ENCODE measurements around the gene MYCBPAP. TPM values are rescaled to one million over a fixed set of nuclear protein-coding genes. Genes with fewer than 3 reads are reported as not detected.

The MYCBPAP gene
- total and polyA plus RNA-seq, 4 donors = 0.73 to 6.4 (median 2.8) TPM

- WGBS, 2 donors = 76 to 80% methylated on average over 9 of the region's 9 CpGs
- Histone ChIP-seq H3K27me3 (ENCODE audit: control insufficient read depth in 3 of 3, insufficient read depth in 3 of 3, low read length in 2 of 3) (peaks cover 0 to 24% (median 0%) of the 10 kb centered on the region in 3 donors), H3K36me3 (ENCODE audit: control insufficient read depth in 4 of 4, insufficient read depth in 4 of 4, low read length in 4 of 4) (peaks cover 0 to 13% (median 8%) of the 10 kb centered on the region in 4 donors), H3K9me3 (ENCODE audit: control insufficient read depth in 4 of 4, insufficient read depth in 3 of 4, low read length in 3 of 4) (peaks cover 0 to 2% (median 0%) of the 10 kb centered on the region in 4 donors), H3K27ac (ENCODE audit: low read depth in 1 of 2, low read length in 1 of 2) (no peak overlapping the region), H3K9ac (ENCODE audit: insufficient read depth in 1 of 2, low read length in 2 of 2) (no peak overlapping the region), H3K4me1 (ENCODE audit: control insufficient read depth in 5 of 5, insufficient read depth in 5 of 5, low read length in 5 of 5) (peaks cover 0 to 17% (median 3%) of the 10 kb centered on the region in 5 donors), H3K4me3 (no peak overlapping the region)
- no peak for DNase-seq
- TF ChIP-seq CTCF (IDR thresholded peaks at IDR 0.05; ENCODE audit: control extremely low read depth, extremely low read depth) = no peak
- ATAC-seq (ENCODE audit: insufficient read depth, low FRiP score) = no peak
Observed at GRCh38 chr17:50466371-50467113, 41.7 kb upstream of the MYCBPAP start.

GRCh38 chr17:50467114-50467854, 41.0 kb upstream of the MYCBPAP start:
- 89 to 92% methylated on average over 7 of the region's 7 CpGs for WGBS, 2 donors
- peaks cover 0 to 24% (median 0%) of the 10 kb centered on the region in 3 donors for H3K27me3 ChIP-seq (ENCODE audit: control insufficient read depth in 3 of 3, insufficient read depth in 3 of 3, low read length in 2 of 3)
- peaks cover 0 to 13% (median 5%) of the 10 kb centered on the region in 4 donors for H3K36me3 ChIP-seq (ENCODE audit: control insufficient read depth in 4 of 4, insufficient read depth in 4 of 4, low read length in 4 of 4)
- TF ChIP-seq CTCF (IDR thresholded peaks at IDR 0.05; ENCODE audit: control extremely low read depth, extremely low read depth) = no peak
- H3K4me3 ChIP-seq = no peak overlapping the region
- H3K4me1 ChIP-seq (ENCODE audit: control insufficient read depth in 5 of 5, insufficient read depth in 5 of 5, low read length in 5 of 5) = peaks cover 0 to 17% (median 3%) of the 10 kb centered on the region in 5 donors
- no peak for ATAC-seq (ENCODE audit: insufficient read depth, low FRiP score)
- no peak for DNase-seq
- H3K27ac ChIP-seq (ENCODE audit: low read depth in 1 of 2, low read length in 1 of 2) = no peak overlapping the region
- H3K9me3 ChIP-seq (ENCODE audit: control insufficient read depth in 4 of 4, insufficient read depth in 3 of 4, low read length in 3 of 4) = peaks cover 0 to 2% (median 0%) of the 10 kb centered on the region in 4 donors
- H3K9ac ChIP-seq (ENCODE audit: insufficient read depth in 1 of 2, low read length in 2 of 2) = no peak overlapping the region

- Histone ChIP-seq H3K4me1 (ENCODE audit: control insufficient read depth in 5 of 5, insufficient read depth in 5 of 5, low read length in 5 of 5) (peaks cover 0 to 17% (median 3%) of the 10 kb centered on the region in 5 donors), H3K4me3 (no peak overlapping the region), H3K9ac (ENCODE audit: insufficient read depth in 1 of 2, low read length in 2 of 2) (no peak overlapping the region), H3K36me3 (ENCODE audit: control insufficient read depth in 4 of 4, insufficient read depth in 4 of 4, low read length in 4 of 4) (peaks cover 0 to 12% (median 2%) of the 10 kb centered on the region in 4 donors), H3K9me3 (ENCODE audit: control insufficient read depth in 4 of 4, insufficient read depth in 3 of 4, low read length in 3 of 4) (peaks cover 0 to 2% (median 0%) of the 10 kb centered on the region in 4 donors), H3K27ac (ENCODE audit: low read depth in 1 of 2, low read length in 1 of 2) (no peak overlapping the region), H3K27me3 (ENCODE audit: control insufficient read depth in 3 of 3, insufficient read depth in 3 of 3, low read length in 2 of 3) (peaks cover 0 to 24% (median 0%) of the 10 kb centered on the region in 3 donors)
- TF ChIP-seq CTCF (IDR thresholded peaks at IDR 0.05; ENCODE audit: control extremely low read depth, extremely low read depth) = no peak
- no peak for DNase-seq
- WGBS, 2 donors = 70 to 81% methylated on average over 13 of the region's 13 CpGs
- no peak for ATAC-seq (ENCODE audit: insufficient read depth, low FRiP score)
Observed at GRCh38 chr17:50467855-50468303, 40.4 kb upstream of the MYCBPAP start.
